Pons (tissue), 1 donor: ENCODE results near the gene SYPL2.

ENCODE experiments used
- DNase-seq: peaks from one replicate; pipeline ENCODE4 v3.0.0-alpha.2; 2016; ENCODE audit warnings: low spot score

The SYPL2 gene

GRCh38 chr1:109517337-109517736 lies 51.0 kb downstream of the SYPL2 start:
- no peak for DNase-seq

GRCh38 chr1:109521002-109521951 lies 54.9 kb downstream of the SYPL2 start:
- no peak for DNase-seq

GRCh38 chr1:109522026-109522425 lies 55.7 kb downstream of the SYPL2 start:
- no peak for DNase-seq

GRCh38 chr1:109523706-109524105 lies 57.4 kb downstream of the SYPL2 start:
- no peak for DNase-seq

- no peak for DNase-seq
Measured at GRCh38 chr1:109527098-109527811, 60.9 kb downstream of the SYPL2 start.

GRCh38 chr1:109527846-109528695 lies 61.7 kb downstream of the SYPL2 start:
- no peak for DNase-seq

GRCh38 chr1:109528712-109529111 lies 62.4 kb downstream of the SYPL2 start:
- no peak for DNase-seq

GRCh38 chr1:109529881-109530456 lies 63.6 kb downstream of the SYPL2 start:
- no peak for DNase-seq

- peak; percentile 71 for DNase-seq
Measured at GRCh38 chr1:109530457-109531087, 64.2 kb downstream of the SYPL2 start.

- DNase-seq = no peak
Measured at GRCh38 chr1:109531380-109531779, 65.0 kb downstream of the SYPL2 start.
